H9 (cell line): ENCODE data around the gene HCK. TPM values are rescaled to one million over a fixed set of nuclear protein-coding genes. Genes with fewer than 3 reads are reported as not detected.

Experiments used
- DNase-seq: peaks from one replicate; pipeline ENCODE4 v3.0.0-alpha.2; 2017
- H2AFZ ChIP-seq: one replicate; pipeline ENCODE4 v1.6.1; 2013; ENCODE audit warnings: mild to moderate bottlenecking, low read length, control low read depth, moderate library complexity
- H2AK5ac ChIP-seq: 2 replicates; pipeline ENCODE4 v1.6.1; 2013; ENCODE audit warnings: low read length, control low read depth, mixed read lengths; ENCODE audit not compliant: insufficient read length
- H2BK120ac ChIP-seq: one replicate; pipeline ENCODE4 v1.6.1; 2013; ENCODE audit warnings: low read depth, mild to moderate bottlenecking, low read length, control low read depth, inconsistent platforms; ENCODE audit not compliant: poor library complexity, severe bottlenecking
- H2BK12ac ChIP-seq: 2 replicates; pipeline ENCODE4 v1.6.1; 2013; ENCODE audit warnings: low read length, control low read depth, mixed read lengths, low read depth; ENCODE audit not compliant: insufficient read length
- H2BK15ac ChIP-seq: 2 replicates; pipeline ENCODE4 v1.6.1; 2013; ENCODE audit warnings: low read depth, low read length, control low read depth
- H2BK20ac ChIP-seq: one replicate; pipeline ENCODE4 v1.6.1; 2013; ENCODE audit warnings: low read depth, mild to moderate bottlenecking, low read length, control low read depth, inconsistent platforms; ENCODE audit not compliant: poor library complexity, severe bottlenecking
- H2BK5ac ChIP-seq: 2 replicates; pipeline ENCODE4 v1.6.1; 2013; ENCODE audit warnings: low read length, control low read depth, mixed read lengths; ENCODE audit not compliant: insufficient read length
- H3K14ac ChIP-seq: 2 replicates; pipeline ENCODE4 v1.6.1; 2013; ENCODE audit warnings: low read length, control low read depth; ENCODE audit not compliant: insufficient read depth
- H3K18ac ChIP-seq: 2 replicates; pipeline ENCODE4 v1.6.1; 2013; ENCODE audit warnings: low read depth, mild to moderate bottlenecking, mixed read lengths, low read length, control low read depth; ENCODE audit not compliant: insufficient read length
- H3K23ac ChIP-seq: 2 replicates; pipeline ENCODE4 v1.6.1; 2013; ENCODE audit warnings: low read length, control low read depth, mixed read lengths, low read depth; ENCODE audit not compliant: insufficient read length
- H3K23me2 ChIP-seq: 2 replicates; pipeline ENCODE4 v1.6.1; 2013; ENCODE audit warnings: low read depth, mild to moderate bottlenecking, mixed read lengths, low read length, control low read depth; ENCODE audit not compliant: insufficient read length, poor library complexity, severe bottlenecking
- H3K27ac ChIP-seq: 2 replicates; pipeline ENCODE4 v1.5.1; 2013; ENCODE audit warnings: low read length, control low read depth, mixed read lengths, low read depth; ENCODE audit not compliant: insufficient read length
- H3K27me3 ChIP-seq: 2 replicates; pipeline ENCODE4 v1.6.1; 2013; ENCODE audit warnings: low read length, control low read depth, inconsistent platforms; ENCODE audit not compliant: insufficient read depth
- H3K4ac ChIP-seq: 2 replicates; pipeline ENCODE4 v1.6.1; 2013; ENCODE audit warnings: low read depth, mild to moderate bottlenecking, control low read depth, inconsistent platforms, low read length, moderate library complexity
- H3K4me1 ChIP-seq: 2 replicates; pipeline ENCODE4 v1.6.1; 2013; ENCODE audit warnings: low read length, control low read depth, inconsistent platforms; ENCODE audit not compliant: insufficient read depth
- H3K4me2 ChIP-seq: 2 replicates; pipeline ENCODE4 v1.6.1; 2013; ENCODE audit warnings: low read length, control low read depth, mixed read lengths; ENCODE audit not compliant: insufficient read length, insufficient read depth
- H3K56ac ChIP-seq: 2 replicates; pipeline ENCODE4 v1.6.1; 2013; ENCODE audit warnings: low read depth, mild to moderate bottlenecking, mixed read lengths, low read length, control low read depth; ENCODE audit not compliant: insufficient read length
- H3K79me1 ChIP-seq: 2 replicates; pipeline ENCODE4 v1.6.1; 2013; ENCODE audit warnings: low read depth, mild to moderate bottlenecking, moderate library complexity, low read length, control low read depth, inconsistent platforms; ENCODE audit not compliant: insufficient read depth, poor library complexity, severe bottlenecking
- H3K79me2 ChIP-seq: 2 replicates; pipeline ENCODE4 v1.6.1; 2013; ENCODE audit warnings: low read length, control low read depth, inconsistent platforms; ENCODE audit not compliant: insufficient read depth
- H3K9ac ChIP-seq: 2 replicates; pipeline ENCODE4 v1.6.1; 2013; ENCODE audit warnings: low read length, control low read depth, mixed read lengths; ENCODE audit not compliant: insufficient read length; ENCODE audit errors: extremely low read depth
- H3K9me3 ChIP-seq: one replicate; pipeline ENCODE4 v1.6.1; 2013; ENCODE audit warnings: low read depth, low read length, inconsistent platforms; ENCODE audit not compliant: control insufficient read depth
- H3T11ph ChIP-seq: one replicate; pipeline ENCODE4 v1.6.1; 2013; ENCODE audit warnings: mild to moderate bottlenecking, low read length, control low read depth, inconsistent platforms
- H4K20me1 ChIP-seq: one replicate; pipeline ENCODE4 v1.6.1; 2013; ENCODE audit not compliant: control insufficient read depth, insufficient read length, insufficient read depth
- H4K5ac ChIP-seq: 2 replicates; pipeline ENCODE4 v1.6.1; 2013; ENCODE audit warnings: low read depth, mild to moderate bottlenecking, mixed read lengths, low read length, control low read depth; ENCODE audit not compliant: insufficient read length
- H4K8ac ChIP-seq: replicated peaks from 2 replicates; pipeline ENCODE4 v1.6.1; 2013; ENCODE audit warnings: low read length, control low read depth, mixed read lengths, low read depth; ENCODE audit not compliant: insufficient read length
- H4K91ac ChIP-seq: 2 replicates; pipeline ENCODE4 v1.6.1; 2013; ENCODE audit warnings: low read depth, mild to moderate bottlenecking, moderate library complexity, mixed read lengths, low read length, control low read depth; ENCODE audit not compliant: insufficient read length
- H3K27ac Mint-ChIP-seq, 3 experiments: 2 replicates in 2 of 3; 3 replicates in 1 of 3; pipeline ENCODE4 v1.8.0; 2020 to 2021; ENCODE audit warnings: mixed read lengths in 3 of 3, mild to moderate bottlenecking in 1 of 3, moderate library complexity in 1 of 3
- H3K27me3 Mint-ChIP-seq: 2 replicates; pipeline ENCODE4 v1.8.0; 2021; ENCODE audit warnings: low read depth, mild to moderate bottlenecking, moderate library complexity, mixed read lengths
- H3K36me3 Mint-ChIP-seq, 3 experiments: 2 replicates in 2 of 3; 3 replicates in 1 of 3; pipeline ENCODE4 v1.8.0; 2020 to 2021; ENCODE audit warnings: low read depth in 3 of 3, mixed read lengths in 3 of 3; ENCODE audit not compliant: insufficient read depth in 1 of 3
- H3K4me1 Mint-ChIP-seq, 2 experiments: 2 replicates each; pipeline ENCODE4 v1.8.0; 2020; ENCODE audit warnings: mixed read lengths in 2 of 2
- H3K4me3 Mint-ChIP-seq, 2 experiments: 2 replicates in 1 of 2; 3 replicates in 1 of 2; pipeline ENCODE4 v1.8.0; 2020 to 2021; ENCODE audit warnings: mild to moderate bottlenecking in 2 of 2, mixed read lengths in 2 of 2, moderate library complexity in 1 of 2
- H3K9me3 Mint-ChIP-seq, 2 experiments: 2 replicates in 1 of 2; 3 replicates in 1 of 2; pipeline ENCODE4 v1.8.0; 2020; ENCODE audit warnings: mild to moderate bottlenecking in 2 of 2, mixed read lengths in 2 of 2, moderate library complexity in 1 of 2
- WGBS: extraction: QIAGEN DNeasy Blood & Tissue Kit; methylation state at CpG from one replicate; pipeline ENCODE4 v1.1.7; 2013; ENCODE audit warnings: missing lambda C conversion rate, low lambda C conversion rate, mixed read lengths; ENCODE audit not compliant: insufficient read length; ENCODE audit errors: extremely low coverage; 5-methylcytosine and 5-hydroxymethylcytosine counted together
- total RNA-seq: library from RNA; stranded (reverse); gene quantifications from 2 replicates; pipeline ENCODE4 v1.2.1, GENCODE V29; 2021
- TF ChIP-seq, protein P1 (sequence below): fragments of 200-600 bp; sonication (generic); conservative IDR thresholded peaks from 3 replicates; pipeline ENCODE4 v1.8.0; 2021; ENCODE audit warnings: antibody characterized with exemption, mild to moderate bottlenecking

The HCK gene
- total RNA-seq, 1 experiment from 2014 or later: 1.7 TPM

GRCh38 chr20:32138921-32139320 is 86.9 kb downstream of the HCK start:
- Histone ChIP-seq H3K27ac (no peak overlapping the region), H3K56ac (no peak overlapping the region), H2BK15ac (no peak overlapping the region), H3K9me3 (no peaks in the 10 kb centered on the region), H4K91ac (no peak overlapping the region), H3K79me1 (no peaks in the 10 kb centered on the region), H3K4me2 (no peak overlapping the region), H4K8ac (no peak overlapping the region), H3K4ac (no peak overlapping the region), H3K23ac (no peak overlapping the region), H3K9ac (no peak overlapping the region), H3K27me3 (no peaks in the 10 kb centered on the region), H3K23me2 (no peaks in the 10 kb centered on the region), H3T11ph (no peak overlapping the region), H2BK5ac (no peak overlapping the region), H4K20me1 (no peaks in the 10 kb centered on the region), H3K14ac (no peak overlapping the region), H3K4me1 (no peaks in the 10 kb centered on the region), H2AFZ (no peak overlapping the region), H2BK120ac (no peak overlapping the region), H3K79me2 (no peaks in the 10 kb centered on the region), H2BK20ac (no peak overlapping the region), H2AK5ac (no peak overlapping the region), H2BK12ac (no peak overlapping the region), H4K5ac (no peak overlapping the region), H3K18ac (no peak overlapping the region)
- Mint-ChIP-seq H3K27ac (no peak overlapping the region), H3K36me3 (peaks cover 35 to 71% (median 56%) of the 10 kb centered on the region in 3 experiments; a peak in 6 of 7 replicates), H3K4me3 (no peak overlapping the region), H3K4me1 (no peaks in the 10 kb centered on the region), H3K27me3 (no peaks in the 10 kb centered on the region), H3K9me3 (no peaks in the 10 kb centered on the region)
- no peak for DNase-seq
- TF ChIP-seq, protein P1, sequence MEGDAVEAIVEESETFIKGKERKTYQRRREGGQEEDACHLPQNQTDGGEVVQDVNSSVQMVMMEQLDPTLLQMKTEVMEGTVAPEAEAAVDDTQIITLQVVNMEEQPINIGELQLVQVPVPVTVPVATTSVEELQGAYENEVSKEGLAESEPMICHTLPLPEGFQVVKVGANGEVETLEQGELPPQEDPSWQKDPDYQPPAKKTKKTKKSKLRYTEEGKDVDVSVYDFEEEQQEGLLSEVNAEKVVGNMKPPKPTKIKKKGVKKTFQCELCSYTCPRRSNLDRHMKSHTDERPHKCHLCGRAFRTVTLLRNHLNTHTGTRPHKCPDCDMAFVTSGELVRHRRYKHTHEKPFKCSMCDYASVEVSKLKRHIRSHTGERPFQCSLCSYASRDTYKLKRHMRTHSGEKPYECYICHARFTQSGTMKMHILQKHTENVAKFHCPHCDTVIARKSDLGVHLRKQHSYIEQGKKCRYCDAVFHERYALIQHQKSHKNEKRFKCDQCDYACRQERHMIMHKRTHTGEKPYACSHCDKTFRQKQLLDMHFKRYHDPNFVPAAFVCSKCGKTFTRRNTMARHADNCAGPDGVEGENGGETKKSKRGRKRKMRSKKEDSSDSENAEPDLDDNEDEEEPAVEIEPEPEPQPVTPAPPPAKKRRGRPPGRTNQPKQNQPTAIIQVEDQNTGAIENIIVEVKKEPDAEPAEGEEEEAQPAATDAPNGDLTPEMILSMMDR: no peak
- no CpG with 5 or more reads among the region's 8 CpGs for WGBS
